Right lobe of liver (tissue), 4 donors: Measurements from ENCODE around the gene GRM2.

Experiments used
- CTCF ChIP-seq, 4 donors: fragments of 200-600 bp in 3 of 4; fragments of 450-650 bp in 1 of 4; IDR thresholded peaks; one replicate each; pipeline versions ENCODE4 v1.5.1 to v1.8.0; 2016 to 2022; ENCODE audit warnings: antibody characterized with exemption in 4 of 4, mild to moderate bottlenecking in 2 of 4
- POLR2A ChIP-seq: fragments of 450-650 bp; IDR thresholded peaks from one replicate; pipeline ENCODE4 v1.6.1; 2017; ENCODE audit warnings: antibody characterized with exemption, mild to moderate bottlenecking
- donor health status: DM: no; HTN: no; CAD: no.
- donor health status: DM: no; HTN: no; CAD: no.
- donor health status: DM: no; HTN: yes; CAD: no.

- TF ChIP-seq CTCF (IDR thresholded peaks at IDR 0.05) (no peak), POLR2A (no peak)
These were observed 49.6 kb upstream of the GRM2 start for GRCh38 chr3:51657234-51657633.
